ENCODE results near the gene EDAR. TPM values are rescaled to one million over a fixed set of nuclear protein-coding genes. Genes with fewer than 3 reads are reported as not detected.

Gene EDAR
- total and polyA plus RNA-seq, 10 of the 15 experiments (the other 5 are each of a cell fraction or from before 2014, with no cell fraction given) = 0.04 TPM; not detected in 9

GRCh38 chr2:109030870-109031475 is 42.0 kb upstream of the EDAR start (continued):
- TF ChIP-seq SP1 (IDR thresholded peaks at IDR 0.05; ENCODE audit: low read depth, low read length) (no peak), ATF2 (IDR thresholded peaks at IDR 0.05; ENCODE audit: low read length) (no peak), SREBF2 (IDR thresholded peaks at IDR 0.05; ENCODE audit: low read length) (no peak), RAD51 (IDR thresholded peaks at IDR 0.05) (no peak), ZNF217 (IDR thresholded peaks at IDR 0.05) (no peak), PML (IDR thresholded peaks at IDR 0.05; ENCODE audit: low read length) (no peak)

- in situ Hi-C loops (cut with MboI) (no loop called here), intact Hi-C loops (cut with micrococcal nuclease; ENCODE audit: unreplicated experiment) (no loop called here)
- FAIRE-seq = no peak
- ATAC-seq = no peak
- H3K9ac ChIP-seq (ENCODE audit: control insufficient read depth, insufficient read depth, low read length) = no peak overlapping the region
- no peaks in the 10 kb centered on the region for H3K27me3 ChIP-seq (replicated peaks in 1 of 2; ENCODE audit: control insufficient read depth in 2 of 2, insufficient read depth in 2 of 2, low read length in 1 of 2)
- H3K27ac ChIP-seq (ENCODE audit: control insufficient read depth, insufficient read depth) = no peak overlapping the region
- H3K4me3 ChIP-seq = no peak overlapping the region
- H3K4me1 ChIP-seq (ENCODE audit: control insufficient read depth, insufficient read depth, low read length) = peaks cover 6% of the 10 kb centered on the region
- H3K4me2 ChIP-seq (ENCODE audit: control insufficient read depth, insufficient read depth) = no peak overlapping the region
- ChIA-PET POLR2A (interaction anchor here (0.6 kb wide), 1 partner anchor 165 kb away, joined by 3 read pairs; no protein-coding TSS in a partner anchor), RAD21 (ENCODE audit: unreplicated experiment) (no interaction called here), CTCF (no interaction called here), SMC1A (ENCODE audit: uncharacterized antibody, unreplicated experiment) (no interaction called here)
- H4K20me1 ChIP-seq (ENCODE audit: control insufficient read depth, insufficient read depth) = no peaks in the 10 kb centered on the region
- 29% methylated on average over 5 of the region's 6 CpGs for WGBS (ENCODE audit: insufficient coverage, insufficient replicate concordance, low lambda C conversion rate, missing lambda C conversion rate)
- H3K79me2 ChIP-seq (ENCODE audit: control insufficient read depth, insufficient read depth, low read length) = no peaks in the 10 kb centered on the region
- no peaks in the 10 kb centered on the region; the same call in 1 of the 3 replicates for H3K9me3 ChIP-seq (replicated peaks; ENCODE audit: control insufficient read depth, insufficient read depth, low read length)
- H3K36me3 ChIP-seq (ENCODE audit: control insufficient read depth in 2 of 2, insufficient read depth in 2 of 2, low read length in 1 of 2) = no peaks in the 10 kb centered on the region
- no TSS peak for BruUV-seq (replicated peaks)
- no peak for DNase-seq (ENCODE audit: low read depth, low spot score)
- no peak overlapping the region for H2AFZ ChIP-seq (ENCODE audit: control insufficient read depth, low read depth, low read length)
- TF ChIP-seq CTCF (IDR thresholded peaks at IDR 0.05 in 2 of 3, conservative IDR thresholded peaks at IDR 0.05 in 1 of 3; ENCODE audit: control insufficient read depth in 2 of 3, extremely low read depth in 1 of 3, insufficient read depth in 1 of 3, low read depth in 3 of 3, low read length in 3 of 3) = no peak
- TF ChIP-seq CBX5 (IDR thresholded peaks at IDR 0.05; ENCODE audit: low read depth) = no peak
- TF ChIP-seq HDAC2 (IDR thresholded peaks at IDR 0.05) = no peak
- TF ChIP-seq SREBF1 (IDR thresholded peaks at IDR 0.05; ENCODE audit: low read length) = no peak
- TF ChIP-seq PML (IDR thresholded peaks at IDR 0.05; ENCODE audit: low read length) = no peak
- TF ChIP-seq TARDBP (IDR thresholded peaks at IDR 0.05; ENCODE audit: borderline replicate concordance) = no peak
- no peak for TF ChIP-seq RELB (IDR thresholded peaks at IDR 0.05; ENCODE audit: low read depth)
- no peak for TF ChIP-seq ZNF687 (IDR thresholded peaks at IDR 0.05)
- TF ChIP-seq TBL1XR1 (IDR thresholded peaks at IDR 0.05; ENCODE audit: low read depth, low read length) = no peak
Observed at GRCh38 chr2:109029490-109030201, 40.6 kb upstream of the EDAR start.
